Body of pancreas (tissue), 4 donors: Measurements from ENCODE around the gene SLC13A4. TPM values are rescaled to one million over a fixed set of nuclear protein-coding genes. Genes with fewer than 3 reads are reported as not detected.

Experiments
- ATAC-seq: fragments of 150-250 bp; one replicate; pipeline ENCODE4 v1.9.1; 2016
- DNase-seq, 4 donors: peaks; one replicate each; pipeline ENCODE4 v3.0.0-alpha.2; 2019
- H3K27ac ChIP-seq, 4 donors: fragments of 200-600 bp; sonication (generic); 1 replicate in 3 of 4; 2 replicates in 1 of 4; pipeline versions ENCODE4 v1.5.1 to v1.6.1; 2016 to 2019; ENCODE audit warnings: mild to moderate bottlenecking in 1 of 4, mixed read lengths in 1 of 4, moderate library complexity in 1 of 4
- H3K27me3 ChIP-seq, 2 donors: fragments of 200-600 bp; sonication (generic); one replicate each; pipeline ENCODE4 v1.6.0; 2016; ENCODE audit warnings: mild to moderate bottlenecking in 1 of 2
- H3K36me3 ChIP-seq, 2 donors: fragments of 200-600 bp; sonication (generic); replicated peaks in 1 of 2; 2 replicates each; pipeline ENCODE4 v1.5.1; 2016; ENCODE audit warnings: low read depth in 2 of 2; ENCODE audit not compliant: insufficient read depth in 1 of 2
- H3K4me1 ChIP-seq: fragments of 200-600 bp; sonication (generic); one replicate; pipeline ENCODE4 v1.6.0; 2016
- H3K4me3 ChIP-seq, 2 donors: fragments of 200-600 bp; sonication (generic); 1 replicate in 1 of 2; 2 replicates in 1 of 2; pipeline ENCODE4 v1.5.1; 2016 to 2019
- H3K9me3 ChIP-seq, 3 donors: fragments of 200-600 bp; sonication (generic); 1 replicate in 2 of 3; 2 replicates in 1 of 3; pipeline ENCODE4 v1.5.1; 2016
- CTCF ChIP-seq, 7 experiments: fragments of 450-650 bp in 4 of 7; fragments of 200-600 bp in 3 of 7; sonication (generic) in 3 of 7; IDR thresholded peaks; one replicate each; pipeline ENCODE4 v1.5.1; 2016 to 2019; ENCODE audit warnings: antibody characterized with exemption in 7 of 7
- POLR2A ChIP-seq, 3 donors: fragments of 450-650 bp; IDR thresholded peaks; one replicate each; pipeline ENCODE4 v1.6.1; 2016; ENCODE audit warnings: antibody characterized with exemption in 3 of 3, mild to moderate bottlenecking in 2 of 3
- WGBS, 2 donors: methylation state at CpG; one replicate each; pipeline ENCODE4 v1.1.5; 2017; 5-methylcytosine and 5-hydroxymethylcytosine counted together
- intact Hi-C: fragments of 100-400 bp; cut with DNase I; formaldehyde crosslinking; loops from one replicate; pipeline ENCODE4 v1.15.1; 2023
- total RNA-seq, 2 donors: library from RNA; depleted of rRNA; stranded (reverse); fragments of >200 nt; gene quantifications; one replicate each; pipeline ENCODE4 v1.1.0, GENCODE V29; 2016

Gene SLC13A4
- total RNA-seq, 2 donors from 2014 or later = not detected

- H3K27ac ChIP-seq = no peak overlapping the region
- intact Hi-C loops = no loop called here
- no peak for ATAC-seq
These were observed 12.3 kb downstream of the SLC13A4 start for GRCh38 chr7:135715673-135716072.

GRCh38 chr7:135715055-135715522 is 12.9 kb downstream of the SLC13A4 start:
- ATAC-seq (no peak), DNase-seq (no peak)

More at GRCh38 chr7:135715673-135716072, 12.3 kb downstream of the SLC13A4 start:
- Histone ChIP-seq H3K4me1 (no peaks in the 10 kb centered on the region), H3K9me3 (no peaks in the 10 kb centered on the region), H3K4me3 (no peak overlapping the region), H3K27me3 (no peaks in the 10 kb centered on the region), H3K36me3 (no peaks in the 10 kb centered on the region)
- DNase-seq = no peak
- 73 to 80% methylated on average over 1 of the region's 1 CpG for WGBS, 2 donors
- TF ChIP-seq POLR2A (IDR thresholded peaks at IDR 0.05) (no peak), CTCF (IDR thresholded peaks at IDR 0.05) (no peak)

GRCh38 chr7:135714534-135715009 is 13.4 kb downstream of the SLC13A4 start:
- intact Hi-C loops = no loop called here
- ATAC-seq (no peak), DNase-seq (no peak)
- TF ChIP-seq CTCF (IDR thresholded peaks at IDR 0.05) = no peak
- TF ChIP-seq POLR2A (IDR thresholded peaks at IDR 0.05) = no peak
- Histone ChIP-seq H3K36me3 (no peaks in the 10 kb centered on the region), H3K9me3 (no peaks in the 10 kb centered on the region), H3K27ac (no peak overlapping the region), H3K4me3 (no peak overlapping the region), H3K4me1 (no peaks in the 10 kb centered on the region), H3K27me3 (no peaks in the 10 kb centered on the region)
- WGBS, 2 donors = 62 to 74% methylated on average over 6 to 20 of the region's 20 CpGs

More at GRCh38 chr7:135715055-135715522, 12.9 kb downstream of the SLC13A4 start:
- no peaks in the 10 kb centered on the region for H3K4me1 ChIP-seq
- 76 to 84% methylated on average over 5 of the region's 5 CpGs for WGBS, 2 donors
- TF ChIP-seq POLR2A (IDR thresholded peaks at IDR 0.05) (no peak), CTCF (IDR thresholded peaks at IDR 0.05) (no peak)
- intact Hi-C loops = no loop called here
- no peak overlapping the region for H3K27ac ChIP-seq
- H3K27me3 ChIP-seq = no peaks in the 10 kb centered on the region
- H3K4me3 ChIP-seq = no peak overlapping the region
- no peaks in the 10 kb centered on the region for H3K36me3 ChIP-seq
- no peaks in the 10 kb centered on the region for H3K9me3 ChIP-seq

GRCh38 chr7:135713836-135714470 is 14.0 kb downstream of the SLC13A4 start:
- TF ChIP-seq CTCF (IDR thresholded peaks at IDR 0.05) = no peak
- TF ChIP-seq POLR2A (IDR thresholded peaks at IDR 0.05) = no peak
- intact Hi-C loops = no loop called here
- no peak for ATAC-seq

GRCh38 chr7:135712796-135713195 is 15.2 kb downstream of the SLC13A4 start:
- 51 to 52% methylated on average over 7 of the region's 7 CpGs for WGBS, 2 donors
- ATAC-seq = no peak
- Histone ChIP-seq H3K9me3 (no peaks in the 10 kb centered on the region), H3K27me3 (no peaks in the 10 kb centered on the region), H3K4me3 (no peak overlapping the region), H3K36me3 (no peaks in the 10 kb centered on the region), H3K27ac (no peak overlapping the region), H3K4me1 (no peaks in the 10 kb centered on the region)
- TF ChIP-seq POLR2A (IDR thresholded peaks at IDR 0.05) = no peak
- TF ChIP-seq CTCF (IDR thresholded peaks at IDR 0.05) = no peak
- intact Hi-C loops = no loop called here
- no peak for DNase-seq

More at GRCh38 chr7:135713836-135714470, 14.0 kb downstream of the SLC13A4 start:
- Histone ChIP-seq H3K4me1 (no peaks in the 10 kb centered on the region), H3K4me3 (no peak overlapping the region), H3K27ac (no peak overlapping the region), H3K36me3 (no peaks in the 10 kb centered on the region), H3K9me3 (no peaks in the 10 kb centered on the region), H3K27me3 (no peaks in the 10 kb centered on the region)
- WGBS, 2 donors = 52 to 83% methylated on average over 3 to 4 of the region's 4 CpGs
- DNase-seq = no peak
